H1 (cell line): ENCODE data around the gene STXBP5. TPM values are rescaled to one million over a fixed set of nuclear protein-coding genes. Genes with fewer than 3 reads are reported as not detected.

Experiments
- CTCF ChIA-PET: fragments of 300-600 bp; sonication (Branson Sonifier 250); formaldehyde crosslinking; loops from one replicate; lab custom pipeline; 2021; ENCODE audit not compliant: partially characterized antibody; lab: Charles Lee
- POLR2A ChIA-PET: fragments of 300-600 bp; sonication (Branson Sonifier 250); formaldehyde crosslinking; loops from one replicate; lab custom pipeline; 2021; ENCODE audit warnings: inconsistent platforms; ENCODE audit not compliant: partially characterized antibody; lab: Charles Lee
- DNase-seq, 2 experiments: peaks; one replicate each; pipeline versions ENCODE4 v3.0.0 to v3.0.0-alpha.2; 2010 to 2022; ENCODE audit warnings: low spot score in 2 of 2, low read depth in 1 of 2, mixed read lengths in 1 of 2
- FAIRE-seq: peaks from 2 replicates; lab custom pipeline; 2011; peaks lifted over from hg19 to GRCh38; lab: Jason Lieb, UNC
- H2AFZ ChIP-seq: 2 replicates; pipeline ENCODE4 v1.8.1; 2012; ENCODE audit warnings: low read length, inconsistent platforms
- H2AK5ac ChIP-seq: 2 replicates; pipeline ENCODE4 v1.6.1; 2013; ENCODE audit warnings: low read depth, low read length
- H2BK120ac ChIP-seq: replicated peaks from 2 replicates; pipeline ENCODE3; 2013; ENCODE audit warnings: low read depth, low read length, inconsistent platforms
- H2BK12ac ChIP-seq: 2 replicates; pipeline ENCODE4 v1.6.1; 2013; ENCODE audit warnings: low read depth, low read length
- H2BK15ac ChIP-seq: 2 replicates; pipeline ENCODE4 v1.6.1; 2013; ENCODE audit warnings: low read length
- H2BK20ac ChIP-seq: 2 replicates; pipeline ENCODE4 v1.6.1; 2013; ENCODE audit warnings: low read length
- H2BK5ac ChIP-seq: 2 replicates; pipeline ENCODE4 v1.6.1; 2013; ENCODE audit warnings: low read depth, low read length
- H3K14ac ChIP-seq: 2 replicates; pipeline ENCODE4 v1.6.1; 2013; ENCODE audit warnings: inconsistent platforms; ENCODE audit not compliant: insufficient read length
- H3K18ac ChIP-seq: 2 replicates; pipeline ENCODE4 v1.6.1; 2013; ENCODE audit warnings: low read length; ENCODE audit errors: extremely low read depth
- H3K23ac ChIP-seq: 2 replicates; pipeline ENCODE4 v1.6.1; 2013; ENCODE audit warnings: inconsistent platforms; ENCODE audit not compliant: insufficient read length
- H3K23me2 ChIP-seq: 2 replicates; pipeline ENCODE4 v1.6.1; 2013; ENCODE audit warnings: low read depth, low read length
- H3K27ac ChIP-seq: 2 replicates; pipeline ENCODE4 v1.6.1; 2011; ENCODE audit warnings: low read depth, low read length, inconsistent platforms
- H3K27me3 ChIP-seq, 4 experiments: replicated peaks in 1 of 4; 1 replicate in 1 of 4; 2 replicates in 3 of 4; pipeline versions ENCODE4 v1.6.1 to v1.8.1; 2011 to 2013; ENCODE audit warnings: low read length in 3 of 4, mild to moderate bottlenecking in 3 of 4, inconsistent platforms in 2 of 4, mixed read lengths in 2 of 4, moderate library complexity in 1 of 4; ENCODE audit not compliant: control insufficient read depth in 3 of 4, insufficient read depth in 3 of 4; ENCODE audit errors: extremely low read depth in 1 of 4
- H3K36me3 ChIP-seq, 4 experiments: 2 replicates each; pipeline versions ENCODE4 v1.6.1 to v1.8.1; 2011 to 2013; ENCODE audit warnings: mild to moderate bottlenecking in 4 of 4, low read length in 3 of 4, moderate library complexity in 2 of 4, control low read depth in 1 of 4, inconsistent platforms in 1 of 4; ENCODE audit not compliant: insufficient read depth in 4 of 4, control insufficient read depth in 2 of 4
- H3K4ac ChIP-seq: replicated peaks from 2 replicates; pipeline ENCODE3; 2013; ENCODE audit warnings: low read length, low read depth, mixed read lengths, inconsistent platforms; ENCODE audit not compliant: insufficient read length
- H3K4me1 ChIP-seq, 4 experiments: replicated peaks in 1 of 4; 1 replicate in 1 of 4; 2 replicates in 3 of 4; pipeline versions ENCODE4 v1.6.1 to v1.8.1; 2011 to 2013; ENCODE audit warnings: low read length in 3 of 4, inconsistent platforms in 2 of 4, mixed read lengths in 1 of 4; ENCODE audit not compliant: insufficient read depth in 4 of 4, control insufficient read depth in 3 of 4
- H3K4me2 ChIP-seq, 2 experiments: 2 replicates each; pipeline versions ENCODE4 v1.6.1 to v1.8.1; 2011 to 2013; ENCODE audit warnings: low read depth in 2 of 2, low read length in 2 of 2, control low read depth in 1 of 2, inconsistent platforms in 1 of 2, mild to moderate bottlenecking in 1 of 2; ENCODE audit not compliant: insufficient read depth in 1 of 2
- H3K4me3 ChIP-seq, 4 experiments: fragments of 200-600, 300-600 bp in 1 of 4; sonication (generic), shearing (Covaris generic), sonication (Bioruptor Twin) in 1 of 4; 2 replicates each; pipeline versions ENCODE4 v1.5.1 to v1.8.1; 2011 to 2016; ENCODE audit warnings: low read length in 4 of 4, low read depth in 3 of 4, control low read depth in 2 of 4, inconsistent platforms in 2 of 4, mild to moderate bottlenecking in 2 of 4, mixed read lengths in 1 of 4, moderate library complexity in 1 of 4; ENCODE audit not compliant: insufficient read depth in 2 of 4; ENCODE audit errors: extremely low read depth in 1 of 4
- H3K56ac ChIP-seq: replicated peaks from 2 replicates; pipeline ENCODE3; 2013; ENCODE audit warnings: low read depth, mild to moderate bottlenecking, mixed read lengths, low read length, inconsistent platforms; ENCODE audit not compliant: insufficient read length
- H3K79me1 ChIP-seq: 2 replicates; pipeline ENCODE4 v1.6.1; 2013; ENCODE audit warnings: low read depth, low read length, control low read depth
- H3K79me2 ChIP-seq, 2 experiments: 2 replicates each; pipeline versions ENCODE4 v1.6.1 to v1.8.1; 2012 to 2013; ENCODE audit warnings: low read length in 2 of 2, mild to moderate bottlenecking in 2 of 2, inconsistent platforms in 1 of 2; ENCODE audit not compliant: insufficient read depth in 2 of 2, control insufficient read depth in 1 of 2
- H3K9ac ChIP-seq, 4 experiments: replicated peaks in 1 of 4; 1 replicate in 1 of 4; 2 replicates in 3 of 4; pipeline versions ENCODE4 v1.6.1 to v1.8.1; 2011 to 2013; ENCODE audit warnings: low read depth in 3 of 4, low read length in 3 of 4, control low read depth in 2 of 4, mild to moderate bottlenecking in 2 of 4, moderate library complexity in 2 of 4, inconsistent platforms in 1 of 4; ENCODE audit errors: extremely low read depth in 1 of 4
- H3K9me3 ChIP-seq, 2 experiments: 2 replicates each; pipeline versions ENCODE4 v1.6.1 to v1.8.1; 2012 to 2013; ENCODE audit warnings: mild to moderate bottlenecking in 2 of 2, moderate library complexity in 2 of 2, control low read depth in 1 of 2, inconsistent platforms in 1 of 2, low read depth in 1 of 2, low read length in 1 of 2, mixed read lengths in 1 of 2; ENCODE audit not compliant: insufficient read depth in 2 of 2
- H4K20me1 ChIP-seq, 2 experiments: replicated peaks in 1 of 2; 2 replicates each; pipeline versions ENCODE3 to v1.8.1; 2011 to 2013; ENCODE audit warnings: inconsistent platforms in 2 of 2, low read length in 2 of 2, mild to moderate bottlenecking in 1 of 2; ENCODE audit not compliant: insufficient read depth in 2 of 2, control insufficient read depth in 1 of 2
- H4K5ac ChIP-seq: 2 replicates; pipeline ENCODE4 v1.6.1; 2013; ENCODE audit warnings: low read length, low read depth, mixed read lengths, inconsistent platforms; ENCODE audit not compliant: insufficient read length
- H4K8ac ChIP-seq: 2 replicates; pipeline ENCODE4 v1.8.0; 2013; ENCODE audit warnings: mild to moderate bottlenecking, moderate library complexity, low read length, inconsistent platforms; ENCODE audit not compliant: insufficient read depth; ENCODE audit errors: extremely low read depth
- H4K91ac ChIP-seq: replicated peaks from 2 replicates; pipeline ENCODE3; 2013; ENCODE audit warnings: low read length, mixed read lengths, inconsistent platforms; ENCODE audit not compliant: insufficient read length
- BCL11A ChIP-seq, 2 experiments: IDR thresholded peaks; one replicate each; pipeline ENCODE4 v1.6.1; 2011; ENCODE audit warnings: low read depth in 2 of 2, low read length in 2 of 2, mild to moderate bottlenecking in 2 of 2
- CHD1 ChIP-seq: IDR thresholded peaks from 2 replicates; pipeline ENCODE4 v1.6.1; 2012; ENCODE audit warnings: low read depth, low read length, improper control_type of control experiment
- CREB1 ChIP-seq: IDR thresholded peaks from 2 replicates; pipeline ENCODE4 v1.6.1; 2012; ENCODE audit warnings: inconsistent platforms
- E2F6 ChIP-seq: IDR thresholded peaks from 2 replicates; pipeline ENCODE4 v1.6.1; 2012; ENCODE audit warnings: inconsistent platforms
- JUND ChIP-seq: IDR thresholded peaks from 2 replicates; pipeline ENCODE4 v1.6.1; 2011; ENCODE audit warnings: mild to moderate bottlenecking, improper control_type of control experiment, low read length
- MAFK ChIP-seq: IDR thresholded peaks from 2 replicates; pipeline ENCODE4 v1.6.1; 2012; ENCODE audit warnings: low read depth, mild to moderate bottlenecking, improper control_type of control experiment, low read length
- NRF1 ChIP-seq: IDR thresholded peaks from 2 replicates; pipeline ENCODE4 v1.6.1; 2011; ENCODE audit warnings: mild to moderate bottlenecking, low read depth, low read length, improper control_type of control experiment
- RNF2 ChIP-seq: fragments of 200-900, 300-1000 bp; sonication (generic); IDR thresholded peaks from 2 replicates; pipeline ENCODE4 v1.7.1; 2016; ENCODE audit warnings: borderline replicate concordance, low read depth, mild to moderate bottlenecking, antibody characterized with exemption, low read length; ENCODE audit not compliant: poor library complexity, severe bottlenecking; ENCODE audit errors: missing control alignments
- SIRT6 ChIP-seq: IDR thresholded peaks from one replicate; pipeline ENCODE4 v1.7.1; 2012; ENCODE audit warnings: low read length, inconsistent platforms
- SP4 ChIP-seq: IDR thresholded peaks from 2 replicates; pipeline ENCODE4 v1.6.1; 2012; ENCODE audit warnings: low read length, inconsistent platforms
- TAF1 ChIP-seq: IDR thresholded peaks from 2 replicates; pipeline ENCODE4 v1.6.1; 2011; ENCODE audit warnings: mild to moderate bottlenecking, low read depth, low read length
- TCF12 ChIP-seq: IDR thresholded peaks from 2 replicates; pipeline ENCODE4 v1.6.1; 2011; ENCODE audit warnings: low read depth, mild to moderate bottlenecking, low read length
- polyA plus RNA-seq, 7 experiments: library from polyadenylated mRNA; depleted of rRNA in 3 of 7; stranded (reverse) in 5 of 7; unstranded in 2 of 7; fragments of >200 nt in 5 of 7; fragments of 200-250 nt in 2 of 7; gene quantifications; 1 replicate in 5 of 7; 2 replicates in 1 of 7; 4 replicates in 1 of 7; pipeline versions ENCODE4 v1.2.1 to v1.2.3, GENCODE V29; 2011 to 2013; ENCODE audit warnings: missing spikeins in 2 of 7, mixed read lengths in 2 of 7
- total RNA-seq: library from RNA; stranded (reverse); fragmentation: NEBNext Ultra II Directional; extraction: Animal tissue kit (Norgen Biotek cat#: 25700); gene quantifications from 2 replicates; pipeline ENCODE4 v1.2.1, GENCODE V29; 2021

The STXBP5 gene
- total and polyA plus RNA-seq, 2 of the 8 experiments (the other 6 are each of a cell fraction or from before 2014, with no cell fraction given): 2.7 to 10.8 TPM

GRCh38 chr6:147268254-147268653, 64.0 kb downstream of the STXBP5 start:
- Histone ChIP-seq H3K27ac (no peak overlapping the region), H4K20me1 (no peaks in the 10 kb centered on the region), H2BK12ac (no peak overlapping the region), H4K5ac (no peak overlapping the region), H3K4ac (no peak overlapping the region), H3K4me2 (no peak overlapping the region), H4K91ac (no peak overlapping the region), H2AFZ (no peak overlapping the region), H3K4me1 (no peaks in the 10 kb centered on the region), H3K79me2 (no peaks in the 10 kb centered on the region), H3K23me2 (no peaks in the 10 kb centered on the region), H4K8ac (no peak overlapping the region), H2AK5ac (no peak overlapping the region), H2BK20ac (no peak overlapping the region), H3K27me3 (no peaks in the 10 kb centered on the region), H3K14ac (no peak overlapping the region), H2BK15ac (no peak overlapping the region), H2BK5ac (no peak overlapping the region), H3K79me1 (no peaks in the 10 kb centered on the region), H3K23ac (no peak overlapping the region), H3K9me3 (no peaks in the 10 kb centered on the region), H3K4me3 (no peak overlapping the region), H3K9ac (no peak overlapping the region), H3K36me3 (no peaks in the 10 kb centered on the region; a peak in 3 of 8 replicates), H3K56ac (no peak overlapping the region), H2BK120ac (no peak overlapping the region), H3K18ac (no peak overlapping the region)
- ChIA-PET POLR2A (no interaction called here), CTCF (no interaction called here)
- no peak for TF ChIP-seq CHD1
- no peak for TF ChIP-seq RNF2
- TF ChIP-seq CREB1: no peak
- no peak for TF ChIP-seq SP4
- no peak for TF ChIP-seq JUND
- no peak for TF ChIP-seq MAFK
- TF ChIP-seq TCF12: no peak
- no peak for TF ChIP-seq TAF1
- no peak for TF ChIP-seq NRF1
- TF ChIP-seq E2F6: no peak
- TF ChIP-seq BCL11A (IDR thresholded peaks at IDR 0.05; ENCODE audit: low read depth in 2 of 2, low read length in 2 of 2): no peak
- no peak for TF ChIP-seq SIRT6
- FAIRE-seq (no peak), DNase-seq (no peak)
